ENCODE measurements around the gene RARB. TPM values are rescaled to one million over a fixed set of nuclear protein-coding genes. Genes with fewer than 3 reads are reported as not detected.

The RARB gene
- polyA plus RNA-seq, 1 donor from 2014 or later = 13.2 TPM

DNA sequence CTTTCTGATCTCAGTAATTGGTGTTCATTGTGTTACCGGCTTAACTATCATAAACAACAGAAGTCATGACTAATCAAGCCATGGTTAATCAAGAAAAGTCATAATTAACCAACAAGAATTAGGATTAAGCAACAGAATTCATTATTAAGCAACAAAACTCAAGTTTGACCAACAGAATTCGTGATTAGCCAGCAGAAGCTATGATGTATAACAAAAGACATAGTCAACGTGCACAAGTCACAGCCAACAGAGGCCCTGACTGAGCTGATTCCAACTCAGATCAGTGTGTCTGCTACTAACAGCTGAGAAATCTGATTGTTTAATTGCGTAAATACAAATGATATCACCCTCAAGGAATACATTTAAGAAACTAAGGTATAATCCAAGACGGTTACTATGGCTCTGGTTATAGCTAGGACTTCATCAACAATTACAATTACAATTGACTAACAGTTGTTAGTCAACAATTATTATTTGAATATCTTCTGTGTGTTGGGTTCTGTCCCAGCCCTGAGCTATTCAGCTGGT lies 67.7 kb downstream of the RARB start:
- Histone ChIP-seq H3K79me2 (replicated peaks; ENCODE audit: insufficient read depth, low read length) (no peaks in the 10 kb centered on the region), H3K9me2 (ENCODE audit: insufficient read depth, low read length) (no peaks in the 10 kb centered on the region), H3K27me3 (ENCODE audit: insufficient read depth, low read depth, low read length) (no peaks in the 10 kb centered on the region), H3K4me2 (ENCODE audit: low read length) (no peak overlapping the region), H3F3A (ENCODE audit: insufficient read depth, low read length, poor library complexity, severe bottlenecking) (no peaks in the 10 kb centered on the region), H3K36me3 (ENCODE audit: insufficient read depth, low read length) (no peaks in the 10 kb centered on the region), H3K9me3 (ENCODE audit: low read length) (no peaks in the 10 kb centered on the region), H2AFZ (ENCODE audit: low read depth, low read length) (no peak overlapping the region), H3K27ac (ENCODE audit: low read length) (no peak overlapping the region), H4K20me1 (ENCODE audit: insufficient read depth) (no peaks in the 10 kb centered on the region), H3K4me3 (ENCODE audit: low read length) (no peak overlapping the region), H3K9ac (ENCODE audit: low read length) (no peak overlapping the region)
- TF ChIP-seq POLR2AphosphoS5 (IDR thresholded peaks at IDR 0.05) = no peak

DNA sequence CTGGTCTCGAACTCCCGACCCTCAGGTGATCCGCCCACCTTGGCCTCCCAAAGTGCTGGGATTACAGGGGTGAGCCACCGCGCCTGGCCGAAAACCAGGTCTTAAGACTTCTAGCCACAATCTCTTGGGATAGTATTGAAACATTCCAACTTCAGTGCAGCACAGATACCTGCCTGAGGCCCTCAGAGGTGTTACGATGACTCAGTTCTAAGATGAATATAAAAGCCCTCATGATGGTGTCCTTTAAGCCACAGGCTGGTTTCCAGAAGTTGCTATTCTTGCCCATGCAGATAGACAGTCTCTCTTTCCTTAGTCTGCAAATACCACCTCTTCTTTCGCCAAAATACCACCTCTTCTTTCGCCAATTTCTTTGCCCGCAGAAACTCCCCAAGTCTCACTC lies 69.0 kb downstream of the RARB start:
- no peaks in the 10 kb centered on the region for H3K79me2 ChIP-seq (replicated peaks; ENCODE audit: insufficient read depth, low read length)
- no peaks in the 10 kb centered on the region for H3K9me2 ChIP-seq (ENCODE audit: insufficient read depth, low read length)
- TF ChIP-seq EZH2 (IDR thresholded peaks at IDR 0.05; ENCODE audit: borderline replicate concordance, insufficient read depth, low read length, poor library complexity, severe bottlenecking) (no peak), RAD21 (conservative IDR thresholded peaks at IDR 0.05) (no peak), SMC3 (conservative IDR thresholded peaks at IDR 0.05; ENCODE audit: poor library complexity) (no peak), EP300 (conservative IDR thresholded peaks at IDR 0.05; ENCODE audit: poor library complexity, severe bottlenecking) (no peak), TAF1 (IDR thresholded peaks at IDR 0.05; ENCODE audit: low read depth) (no peak), POLR2AphosphoS5 (IDR thresholded peaks at IDR 0.05) (no peak)
- TF ChIP-seq, protein P1, sequence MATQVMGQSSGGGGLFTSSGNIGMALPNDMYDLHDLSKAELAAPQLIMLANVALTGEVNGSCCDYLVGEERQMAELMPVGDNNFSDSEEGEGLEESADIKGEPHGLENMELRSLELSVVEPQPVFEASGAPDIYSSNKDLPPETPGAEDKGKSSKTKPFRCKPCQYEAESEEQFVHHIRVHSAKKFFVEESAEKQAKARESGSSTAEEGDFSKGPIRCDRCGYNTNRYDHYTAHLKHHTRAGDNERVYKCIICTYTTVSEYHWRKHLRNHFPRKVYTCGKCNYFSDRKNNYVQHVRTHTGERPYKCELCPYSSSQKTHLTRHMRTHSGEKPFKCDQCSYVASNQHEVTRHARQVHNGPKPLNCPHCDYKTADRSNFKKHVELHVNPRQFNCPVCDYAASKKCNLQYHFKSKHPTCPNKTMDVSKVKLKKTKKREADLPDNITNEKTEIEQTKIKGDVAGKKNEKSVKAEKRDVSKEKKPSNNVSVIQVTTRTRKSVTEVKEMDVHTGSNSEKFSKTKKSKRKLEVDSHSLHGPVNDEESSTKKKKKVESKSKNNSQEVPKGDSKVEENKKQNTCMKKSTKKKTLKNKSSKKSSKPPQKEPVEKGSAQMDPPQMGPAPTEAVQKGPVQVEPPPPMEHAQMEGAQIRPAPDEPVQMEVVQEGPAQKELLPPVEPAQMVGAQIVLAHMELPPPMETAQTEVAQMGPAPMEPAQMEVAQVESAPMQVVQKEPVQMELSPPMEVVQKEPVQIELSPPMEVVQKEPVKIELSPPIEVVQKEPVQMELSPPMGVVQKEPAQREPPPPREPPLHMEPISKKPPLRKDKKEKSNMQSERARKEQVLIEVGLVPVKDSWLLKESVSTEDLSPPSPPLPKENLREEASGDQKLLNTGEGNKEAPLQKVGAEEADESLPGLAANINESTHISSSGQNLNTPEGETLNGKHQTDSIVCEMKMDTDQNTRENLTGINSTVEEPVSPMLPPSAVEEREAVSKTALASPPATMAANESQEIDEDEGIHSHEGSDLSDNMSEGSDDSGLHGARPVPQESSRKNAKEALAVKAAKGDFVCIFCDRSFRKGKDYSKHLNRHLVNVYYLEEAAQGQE (IDR thresholded peaks at IDR 0.05; ENCODE audit: borderline replicate concordance) = no peak
- TF ChIP-seq, protein P2, sequence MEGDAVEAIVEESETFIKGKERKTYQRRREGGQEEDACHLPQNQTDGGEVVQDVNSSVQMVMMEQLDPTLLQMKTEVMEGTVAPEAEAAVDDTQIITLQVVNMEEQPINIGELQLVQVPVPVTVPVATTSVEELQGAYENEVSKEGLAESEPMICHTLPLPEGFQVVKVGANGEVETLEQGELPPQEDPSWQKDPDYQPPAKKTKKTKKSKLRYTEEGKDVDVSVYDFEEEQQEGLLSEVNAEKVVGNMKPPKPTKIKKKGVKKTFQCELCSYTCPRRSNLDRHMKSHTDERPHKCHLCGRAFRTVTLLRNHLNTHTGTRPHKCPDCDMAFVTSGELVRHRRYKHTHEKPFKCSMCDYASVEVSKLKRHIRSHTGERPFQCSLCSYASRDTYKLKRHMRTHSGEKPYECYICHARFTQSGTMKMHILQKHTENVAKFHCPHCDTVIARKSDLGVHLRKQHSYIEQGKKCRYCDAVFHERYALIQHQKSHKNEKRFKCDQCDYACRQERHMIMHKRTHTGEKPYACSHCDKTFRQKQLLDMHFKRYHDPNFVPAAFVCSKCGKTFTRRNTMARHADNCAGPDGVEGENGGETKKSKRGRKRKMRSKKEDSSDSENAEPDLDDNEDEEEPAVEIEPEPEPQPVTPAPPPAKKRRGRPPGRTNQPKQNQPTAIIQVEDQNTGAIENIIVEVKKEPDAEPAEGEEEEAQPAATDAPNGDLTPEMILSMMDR (IDR thresholded peaks at IDR 0.05; ENCODE audit: poor library complexity, severe bottlenecking) = no peak
- H2AFZ ChIP-seq (ENCODE audit: low read depth, low read length) = no peak overlapping the region
- H3K4me2 ChIP-seq (ENCODE audit: low read length) = no peak overlapping the region
- H3K27ac ChIP-seq (ENCODE audit: low read length) = no peak overlapping the region
- no peak overlapping the region for H3K9ac ChIP-seq (ENCODE audit: low read length)
- no peaks in the 10 kb centered on the region for H3K9me3 ChIP-seq (ENCODE audit: low read length)
- H3F3A ChIP-seq (ENCODE audit: insufficient read depth, low read length, poor library complexity, severe bottlenecking) = no peaks in the 10 kb centered on the region
- no peaks in the 10 kb centered on the region for H3K27me3 ChIP-seq (ENCODE audit: insufficient read depth, low read depth, low read length)
- no peaks in the 10 kb centered on the region for H4K20me1 ChIP-seq (ENCODE audit: insufficient read depth)
- no peaks in the 10 kb centered on the region for H3K36me3 ChIP-seq (ENCODE audit: insufficient read depth, low read length)
- H3K4me3 ChIP-seq (ENCODE audit: low read length) = no peak overlapping the region

DNA sequence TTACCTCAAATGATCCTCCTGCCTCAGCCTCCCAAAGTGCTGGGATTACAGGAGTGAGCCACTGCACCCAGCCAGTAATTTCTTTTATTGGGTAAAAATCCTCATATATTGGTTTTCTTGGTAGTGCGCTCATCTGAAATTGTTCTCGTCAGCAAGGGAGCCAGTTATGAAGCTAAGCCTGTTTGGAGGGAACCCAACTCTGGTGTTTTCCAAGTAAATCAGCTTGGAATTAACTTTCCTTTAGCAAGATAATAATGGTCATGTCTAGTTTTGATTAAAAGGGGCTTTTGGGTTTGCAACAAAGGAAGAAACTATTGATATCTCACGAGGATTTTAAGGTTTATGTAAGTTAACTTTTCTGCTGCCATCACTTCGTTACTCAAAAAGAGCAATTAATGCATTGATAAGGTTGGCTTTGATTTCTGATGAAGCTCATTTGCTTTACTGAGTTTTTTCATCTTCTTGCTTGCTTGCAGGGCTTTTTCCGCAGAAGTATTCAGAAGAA lies 72.7 kb downstream of the RARB start:
- Histone ChIP-seq H3K9me2 (ENCODE audit: insufficient read depth, low read length) (no peaks in the 10 kb centered on the region), H3K9ac (ENCODE audit: low read length) (no peak overlapping the region), H3K27me3 (ENCODE audit: insufficient read depth, low read depth, low read length) (no peaks in the 10 kb centered on the region), H3K4me3 (ENCODE audit: low read length) (no peak overlapping the region), H3F3A (ENCODE audit: insufficient read depth, low read length, poor library complexity, severe bottlenecking) (no peaks in the 10 kb centered on the region), H3K27ac (ENCODE audit: low read length) (no peak overlapping the region), H3K9me3 (ENCODE audit: low read length) (no peaks in the 10 kb centered on the region), H4K20me1 (ENCODE audit: insufficient read depth) (no peaks in the 10 kb centered on the region), H3K4me2 (ENCODE audit: low read length) (no peak overlapping the region), H2AFZ (ENCODE audit: low read depth, low read length) (no peak overlapping the region), H3K36me3 (ENCODE audit: insufficient read depth, low read length) (no peaks in the 10 kb centered on the region), H3K79me2 (replicated peaks; ENCODE audit: insufficient read depth, low read length) (no peaks in the 10 kb centered on the region)
- TF ChIP-seq RAD21 (conservative IDR thresholded peaks at IDR 0.05) (no peak), EZH2 (IDR thresholded peaks at IDR 0.05; ENCODE audit: borderline replicate concordance, insufficient read depth, low read length, poor library complexity, severe bottlenecking) (no peak), EP300 (conservative IDR thresholded peaks at IDR 0.05; ENCODE audit: poor library complexity, severe bottlenecking) (no peak), MXI1 (conservative IDR thresholded peaks at IDR 0.05; ENCODE audit: poor library complexity, severe bottlenecking) (no peak), TAF1 (IDR thresholded peaks at IDR 0.05; ENCODE audit: low read depth) (no peak), POLR2AphosphoS5 (IDR thresholded peaks at IDR 0.05) (no peak), SMC3 (conservative IDR thresholded peaks at IDR 0.05; ENCODE audit: poor library complexity) (no peak)
- TF ChIP-seq, protein P1 (IDR thresholded peaks at IDR 0.05; ENCODE audit: borderline replicate concordance) = no peak
- TF ChIP-seq, protein P2 (IDR thresholded peaks at IDR 0.05; ENCODE audit: poor library complexity, severe bottlenecking) = no peak

All from neural cell (in vitro differentiated cells).